HL-60 (cell line): ENCODE data around the gene FKBP1B.

Experiments
- DNase-seq, 2 experiments: peaks; one replicate each; pipeline ENCODE4 v3.0.0-alpha.2; 2010 to 2020; ENCODE audit warnings: low read depth in 1 of 2, low spot score in 1 of 2
- H3K27ac ChIP-seq: fragments of 250-450 bp; sonication (Bioruptor Pico); replicated peaks from 2 replicates; pipeline ENCODE4 v1.5.1; 2020; ENCODE audit warnings: mild to moderate bottlenecking, moderate library complexity
- H3K27me3 ChIP-seq: fragments of 250-450 bp; sonication (Bioruptor Pico); 2 replicates; pipeline ENCODE4 v1.5.1; 2021; ENCODE audit warnings: mild to moderate bottlenecking, moderate library complexity; ENCODE audit not compliant: insufficient read depth, poor library complexity, severe bottlenecking
- H3K4me3 ChIP-seq: replicated peaks from 2 replicates; pipeline ENCODE4 v1.5.1; 2011; ENCODE audit warnings: mild to moderate bottlenecking, control low read depth, low read length; ENCODE audit not compliant: insufficient read depth
- GABPA ChIP-seq: IDR thresholded peaks from 2 replicates; pipeline ENCODE4 v1.6.1; 2012; ENCODE audit warnings: low read depth
- POLR2AphosphoS5 ChIP-seq: IDR thresholded peaks from 2 replicates; pipeline ENCODE4 v1.6.1; 2012; ENCODE audit warnings: low read depth
- REST ChIP-seq: IDR thresholded peaks from 2 replicates; pipeline ENCODE4 v1.6.1; 2012; ENCODE audit warnings: low read depth; ENCODE audit not compliant: insufficient replicate concordance
- SPI1 ChIP-seq: IDR thresholded peaks from 2 replicates; pipeline ENCODE4 v1.6.1; 2012; ENCODE audit warnings: low read depth, mild to moderate bottlenecking, borderline replicate concordance
- TF ChIP-seq, protein P1 (sequence below): IDR thresholded peaks from one replicate; pipeline ENCODE4 v1.5.1; 2011; ENCODE audit warnings: low read length, control low read depth, inconsistent platforms; ENCODE audit not compliant: insufficient read depth

The FKBP1B gene

DNA sequence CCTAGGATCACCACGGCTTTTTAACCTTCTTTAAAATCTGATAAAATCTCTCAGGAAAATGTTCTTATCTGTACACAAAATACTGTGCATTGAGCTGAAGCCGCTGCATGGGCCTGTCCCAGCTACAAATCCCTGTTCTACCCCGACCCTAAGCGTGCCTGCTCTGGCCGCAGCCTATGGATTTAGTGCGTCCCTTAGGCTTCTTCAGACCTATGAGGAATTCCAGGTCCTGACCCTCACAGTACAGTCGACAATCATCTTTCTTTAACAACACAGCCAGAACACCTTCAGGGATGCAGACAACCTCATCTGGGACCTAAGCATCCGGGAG lies 1.9 kb upstream of the FKBP1B start:
- no peak overlapping the region for H3K27ac ChIP-seq
- H3K4me3 ChIP-seq, result no peak overlapping the region
- peaks cover 31% of the 10 kb centered on the region for H3K27me3 ChIP-seq
- DNase-seq, result no peak
- TF ChIP-seq GABPA, result no peak
- TF ChIP-seq REST, result no peak
- no peak for TF ChIP-seq SPI1
- TF ChIP-seq, protein P1, sequence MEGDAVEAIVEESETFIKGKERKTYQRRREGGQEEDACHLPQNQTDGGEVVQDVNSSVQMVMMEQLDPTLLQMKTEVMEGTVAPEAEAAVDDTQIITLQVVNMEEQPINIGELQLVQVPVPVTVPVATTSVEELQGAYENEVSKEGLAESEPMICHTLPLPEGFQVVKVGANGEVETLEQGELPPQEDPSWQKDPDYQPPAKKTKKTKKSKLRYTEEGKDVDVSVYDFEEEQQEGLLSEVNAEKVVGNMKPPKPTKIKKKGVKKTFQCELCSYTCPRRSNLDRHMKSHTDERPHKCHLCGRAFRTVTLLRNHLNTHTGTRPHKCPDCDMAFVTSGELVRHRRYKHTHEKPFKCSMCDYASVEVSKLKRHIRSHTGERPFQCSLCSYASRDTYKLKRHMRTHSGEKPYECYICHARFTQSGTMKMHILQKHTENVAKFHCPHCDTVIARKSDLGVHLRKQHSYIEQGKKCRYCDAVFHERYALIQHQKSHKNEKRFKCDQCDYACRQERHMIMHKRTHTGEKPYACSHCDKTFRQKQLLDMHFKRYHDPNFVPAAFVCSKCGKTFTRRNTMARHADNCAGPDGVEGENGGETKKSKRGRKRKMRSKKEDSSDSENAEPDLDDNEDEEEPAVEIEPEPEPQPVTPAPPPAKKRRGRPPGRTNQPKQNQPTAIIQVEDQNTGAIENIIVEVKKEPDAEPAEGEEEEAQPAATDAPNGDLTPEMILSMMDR, result no peak
- no peak for TF ChIP-seq POLR2AphosphoS5

GRCh38 chr2:24048769-24049484 lies 614 bp upstream of the FKBP1B start:
- Histone ChIP-seq H3K27me3 (peaks cover 31% of the 10 kb centered on the region), H3K27ac (no peak overlapping the region), H3K4me3 (peak overlapping the region; percentile 41)
- no peak for DNase-seq
- TF ChIP-seq, protein P1, result no peak
- TF ChIP-seq SPI1 (no peak), GABPA (no peak), REST (no peak), POLR2AphosphoS5 (no peak)

DNA sequence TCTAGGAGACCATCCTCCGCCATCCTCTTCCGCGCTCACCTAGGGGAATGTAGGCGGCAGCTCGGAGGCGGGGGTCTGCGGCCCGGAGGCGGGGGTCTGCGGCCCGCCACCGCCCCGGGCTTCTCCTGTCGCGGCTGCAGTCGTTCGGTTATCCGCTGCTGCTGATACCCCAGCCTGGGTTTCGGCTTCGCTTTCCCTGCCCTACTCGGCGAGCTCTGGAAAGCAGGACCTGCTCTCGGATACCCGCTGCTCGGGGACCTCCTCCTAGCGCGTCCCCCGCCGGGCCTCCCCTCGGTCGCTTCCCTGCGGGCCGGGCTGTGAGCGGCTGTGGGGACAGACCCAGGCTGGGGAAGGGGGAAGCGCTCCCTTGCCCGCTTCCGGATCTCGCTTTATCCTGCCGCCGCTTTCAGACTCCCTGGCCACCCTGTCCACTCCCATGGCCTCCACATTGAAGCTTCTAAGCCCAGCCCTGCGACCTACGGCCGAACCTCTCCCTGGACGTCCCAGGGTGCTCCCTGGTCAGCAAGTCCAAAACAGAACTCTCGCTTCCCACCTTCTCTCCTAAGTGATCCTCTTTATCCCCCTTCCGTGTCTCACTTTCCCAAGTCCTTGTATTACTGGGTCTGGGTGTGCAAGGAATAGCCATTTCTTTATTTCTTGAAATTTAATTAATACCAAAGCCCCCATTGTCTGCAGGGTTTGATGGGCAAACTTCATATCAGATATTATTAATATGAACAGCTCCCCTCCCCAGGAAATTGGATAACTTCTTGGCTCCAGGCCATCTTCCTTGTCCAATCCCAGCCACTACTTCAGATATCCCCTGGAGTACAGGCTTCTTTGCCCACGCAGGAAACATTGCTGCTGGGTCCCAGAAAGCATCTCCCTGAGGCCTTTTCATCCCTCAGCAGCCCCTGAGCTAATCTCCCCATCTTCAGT lies 769 bp downstream of the FKBP1B start:
- Histone ChIP-seq H3K27ac (no peak overlapping the region), H3K27me3 (peaks cover 31% of the 10 kb centered on the region), H3K4me3 (peak overlapping the region; percentile 41)
- no peak for DNase-seq
- TF ChIP-seq SPI1 (no peak), REST (no peak), POLR2AphosphoS5 (no peak), GABPA (no peak)
- TF ChIP-seq, protein P1, result no peak
